GM12874 (cell line): ENCODE results near the gene CD82.

ENCODE experiments used
- CTCF ChIP-seq: IDR thresholded peaks from 2 replicates; pipeline ENCODE4 v1.5.1; 2011; ENCODE audit warnings: low read depth, mild to moderate bottlenecking, control low read depth, low read length, moderate library complexity; ENCODE audit not compliant: insufficient read depth

Gene CD82

GRCh38 chr11:44595006-44595405 lies 29.5 kb downstream of the CD82 start:
- no peak for TF ChIP-seq CTCF

DNA sequence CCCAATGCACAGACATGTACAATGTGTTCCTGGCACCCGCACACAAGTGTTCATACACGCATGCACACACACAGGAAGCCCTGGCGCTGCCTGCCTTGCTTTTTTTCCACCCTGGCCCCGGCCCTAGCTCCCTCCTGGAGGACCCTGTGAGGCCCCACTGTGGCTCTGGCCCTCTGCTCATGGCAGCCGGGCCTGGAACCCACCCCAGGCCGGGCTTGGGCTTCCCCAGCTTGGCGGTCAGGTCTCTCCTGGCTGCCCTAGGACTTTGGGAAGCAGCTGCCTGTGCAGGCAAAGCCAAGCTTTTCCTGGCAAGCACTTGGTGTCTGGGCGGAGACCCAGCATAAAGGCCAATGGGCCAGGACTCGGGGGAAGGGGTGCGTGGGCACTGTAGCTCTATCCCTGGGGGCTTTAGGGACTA lies 30.5 kb downstream of the CD82 start:
- no peak for TF ChIP-seq CTCF

DNA sequence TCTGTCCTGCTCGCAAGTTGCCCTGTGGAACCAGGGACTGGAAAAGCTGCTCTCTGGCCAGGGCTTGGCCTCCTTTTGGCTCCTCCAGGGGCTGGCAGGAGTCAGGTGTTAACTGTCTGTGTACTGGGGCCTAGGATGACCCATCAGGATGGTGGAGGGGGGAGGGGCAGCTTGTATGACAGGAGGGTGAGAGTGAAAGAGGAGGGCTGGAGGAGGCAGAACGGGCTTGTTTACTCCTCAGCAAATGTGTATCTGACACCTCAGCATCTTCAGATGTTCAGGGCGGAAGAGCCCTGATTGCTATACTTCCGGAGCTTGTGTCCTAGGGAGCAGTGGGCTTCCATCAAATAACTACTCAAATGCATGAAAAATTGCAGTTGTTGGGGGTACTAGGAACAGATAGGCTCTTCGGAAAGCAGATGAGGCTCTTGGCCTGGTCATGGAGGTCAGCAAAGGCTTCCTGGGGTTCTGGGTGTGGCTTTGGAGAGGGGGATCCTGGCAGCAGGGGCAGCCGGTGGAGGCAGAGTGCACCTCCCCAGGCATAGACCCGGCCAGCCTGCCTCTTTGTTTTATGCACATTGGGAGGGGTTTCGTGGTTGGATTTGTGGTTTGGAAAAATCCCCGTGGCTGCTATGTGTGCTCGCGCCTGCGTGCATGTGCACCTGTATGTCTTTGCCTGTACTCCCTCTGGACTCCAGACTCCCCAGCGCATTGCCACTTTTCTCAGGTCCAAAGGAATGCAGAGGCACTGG lies 31.2 kb downstream of the CD82 start:
- no peak for TF ChIP-seq CTCF

DNA sequence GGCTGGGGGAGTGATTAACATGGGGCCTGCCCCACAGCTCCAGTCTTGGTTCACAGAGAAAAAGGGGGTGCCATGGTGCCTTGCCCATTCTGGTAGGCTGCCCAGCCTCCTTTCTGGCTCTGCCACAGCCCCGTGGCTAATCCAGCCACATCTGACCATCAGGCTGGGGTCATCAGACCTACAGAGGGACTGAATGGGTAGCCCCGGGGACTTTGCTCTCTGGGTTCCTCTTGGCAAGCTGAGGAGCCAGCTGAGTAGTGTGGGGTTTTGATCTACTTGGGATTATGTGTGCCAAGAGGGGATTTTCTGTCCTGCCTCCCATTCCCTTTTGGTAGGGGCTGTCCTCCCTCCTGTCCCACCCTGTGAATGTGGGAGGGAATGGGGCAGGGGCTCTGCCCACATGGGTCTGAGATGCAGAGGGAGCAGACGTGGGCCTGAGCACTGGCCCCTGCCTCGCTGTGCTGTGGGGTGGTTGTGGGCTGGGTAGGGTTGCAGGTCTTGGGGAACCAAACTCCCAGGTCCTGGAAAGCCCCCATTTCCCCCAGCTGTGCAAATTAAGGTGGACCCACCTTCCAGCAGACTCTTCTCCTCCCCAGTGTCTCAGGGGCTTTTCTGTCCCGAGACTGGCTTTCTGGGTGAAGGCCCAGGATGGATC lies 32.0 kb downstream of the CD82 start:
- no peak for TF ChIP-seq CTCF

- no peak for TF ChIP-seq CTCF
Measured at GRCh38 chr11:44598831-44599230, 33.4 kb downstream of the CD82 start.

DNA sequence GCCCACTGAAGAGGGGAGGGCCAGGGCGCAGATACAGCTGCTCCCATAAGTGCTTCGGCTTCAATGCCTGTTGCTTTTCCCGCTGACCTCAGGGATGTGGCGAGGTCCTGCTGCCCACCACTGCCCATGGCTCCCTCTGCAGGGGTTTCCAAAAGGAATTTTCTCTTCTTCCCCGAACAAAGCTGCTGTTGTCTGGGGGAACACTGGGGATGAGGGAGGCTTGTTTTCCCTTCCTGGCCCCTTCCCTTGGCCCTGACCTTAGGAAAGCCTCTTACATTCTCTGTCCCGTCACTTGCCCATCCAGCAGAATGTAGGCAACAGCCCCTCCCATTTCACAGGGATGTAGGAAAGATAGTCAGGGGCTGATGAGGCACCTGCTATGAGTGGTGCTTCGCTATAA lies 34.8 kb downstream of the CD82 start:
- no peak for TF ChIP-seq CTCF

- no peak for TF ChIP-seq CTCF
Measured at GRCh38 chr11:44600839-44601383, 35.4 kb downstream of the CD82 start.
